GM18873 (cell line): ENCODE data around the gene GAPT.

Experiments
- ATAC-seq: cut with Tn5 transposase; IDR thresholded peaks from one replicate; pipeline ENCODE4 v1.9.1; 2021; ENCODE audit warnings: mild to moderate bottlenecking, moderate library complexity, moderate number of reproducible peaks; ENCODE audit not compliant: unreplicated experiment, low FRiP score

GAPT gene

GRCh38 chr5:58460732-58461286, 30.4 kb upstream of the GAPT start:
- peak; percentile 74 for ATAC-seq

- ATAC-seq: no peak
These were observed 29.1 kb upstream of the GAPT start for GRCh38 chr5:58462154-58462553.

GRCh38 chr5:58462623-58463230, 28.5 kb upstream of the GAPT start:
- ATAC-seq: no peak

- peak; percentile 94 for ATAC-seq
These were observed 24.3 kb upstream of the GAPT start for GRCh38 chr5:58466939-58467338.

- no peak for ATAC-seq
These were observed 21.3 kb upstream of the GAPT start for GRCh38 chr5:58469896-58470295.

- ATAC-seq: no peak
These were observed 15.8 kb upstream of the GAPT start for GRCh38 chr5:58475404-58475803.

- no peak for ATAC-seq
These were observed 13.4 kb upstream of the GAPT start for GRCh38 chr5:58477760-58478376.

GRCh38 chr5:58481066-58481676, 10.1 kb upstream of the GAPT start:
- no peak for ATAC-seq

- no peak for ATAC-seq
These were observed 9.4 kb upstream of the GAPT start for GRCh38 chr5:58481828-58482227.

GRCh38 chr5:58482536-58482935, 8.7 kb upstream of the GAPT start:
- no peak for ATAC-seq

- ATAC-seq: no peak
These were observed 6.7 kb upstream of the GAPT start for GRCh38 chr5:58484505-58484904.

- no peak for ATAC-seq
These were observed 4.9 kb upstream of the GAPT start for GRCh38 chr5:58486290-58486689.

- no peak for ATAC-seq
These were observed 709 bp upstream of the GAPT start for GRCh38 chr5:58490402-58491050.

GRCh38 chr5:58493141-58493540, 1.9 kb downstream of the GAPT start:
- ATAC-seq: no peak

- no peak for ATAC-seq
These were observed 5.3 kb downstream of the GAPT start for GRCh38 chr5:58496488-58496887.

GRCh38 chr5:58497386-58497785, 6.2 kb downstream of the GAPT start:
- no peak for ATAC-seq

- ATAC-seq: no peak
These were observed 6.7 kb downstream of the GAPT start for GRCh38 chr5:58497921-58498320.

- no peak for ATAC-seq
These were observed 7.2 kb downstream of the GAPT start for GRCh38 chr5:58498340-58498942.

- no peak for ATAC-seq
These were observed 8.0 kb downstream of the GAPT start for GRCh38 chr5:58499231-58499630.

- no peak for ATAC-seq
These were observed 8.7 kb downstream of the GAPT start for GRCh38 chr5:58499941-58500340.
